PC-9 (cell line): ENCODE results near the gene ARL3. TPM values are rescaled to one million over a fixed set of nuclear protein-coding genes. Genes with fewer than 3 reads are reported as not detected.

Experiments used
- BruUV-seq: library from RNA; stranded (reverse); fragments of 400-500 nt; replicated peaks from 2 replicates; lab custom pipeline; 2021; lab: Mats Ljungman, UMichigan
- CTCF ChIA-PET: fragments of 300-600 bp; sonication (Branson Sonifier 250); formaldehyde crosslinking; loops from one replicate; lab custom pipeline; 2022; ENCODE audit warnings: antibody characterized with exemption; lab: Charles Lee
- POLR2A ChIA-PET: fragments of 300-600 bp; sonication (Branson Sonifier 250); formaldehyde crosslinking; loops from one replicate; lab custom pipeline; 2022; ENCODE audit warnings: antibody characterized with exemption; ENCODE audit not compliant: unreplicated experiment; lab: Charles Lee
- DNase-seq, 2 experiments: peaks; one replicate each; pipeline versions ENCODE4 v3.0.0 to v3.0.0-alpha.2; 2015 to 2022; ENCODE audit warnings: mixed read lengths in 1 of 2
- H2AFZ ChIP-seq: fragments of 200-600 bp; sonication (generic); 2 replicates; pipeline ENCODE4 v1.8.1; 2017; ENCODE audit warnings: antibody characterized with exemption
- H3F3A ChIP-seq: fragments of 200-600 bp; sonication (generic); 2 replicates; pipeline ENCODE4 v1.8.1; 2017; ENCODE audit warnings: antibody characterized with exemption, mild to moderate bottlenecking, low read depth; ENCODE audit not compliant: insufficient read depth
- H3K27ac ChIP-seq: fragments of 200-600 bp; sonication (generic); 2 replicates; pipeline ENCODE4 v1.6.1; 2016; ENCODE audit warnings: mixed run types
- H3K27me3 ChIP-seq: fragments of 200-600 bp; sonication (generic); 2 replicates; pipeline ENCODE4 v1.6.1; 2016; ENCODE audit warnings: low read depth, mixed run types; ENCODE audit not compliant: insufficient read depth
- H3K36me3 ChIP-seq: fragments of 200-600 bp; sonication (generic); 2 replicates; pipeline ENCODE4 v1.6.1; 2016; ENCODE audit warnings: low read depth, mixed run types
- H3K4me1 ChIP-seq: fragments of 200-600 bp; sonication (generic); replicated peaks from 2 replicates; pipeline ENCODE4 v1.6.1; 2016; ENCODE audit warnings: mixed run types; ENCODE audit not compliant: insufficient read depth
- H3K4me2 ChIP-seq: fragments of 200-600 bp; sonication (generic); 2 replicates; pipeline ENCODE4 v1.6.1; 2017; ENCODE audit warnings: mixed run types
- H3K4me3 ChIP-seq: fragments of 200-600 bp; sonication (generic); 2 replicates; pipeline ENCODE4 v1.6.1; 2016; ENCODE audit warnings: mixed run types
- H3K79me2 ChIP-seq: fragments of 200-600 bp; sonication (generic); 2 replicates; pipeline ENCODE4 v1.6.1; 2017; ENCODE audit warnings: low read depth, mixed run types
- H3K9me2 ChIP-seq: fragments of 200-600 bp; sonication (generic); 2 replicates; pipeline ENCODE4 v1.8.1; 2017; ENCODE audit warnings: mild to moderate bottlenecking; ENCODE audit not compliant: insufficient read depth
- H3K9me3 ChIP-seq: fragments of 200-600 bp; sonication (generic); 2 replicates; pipeline ENCODE4 v1.8.1; 2016; ENCODE audit warnings: low read depth; ENCODE audit not compliant: insufficient read depth
- H4K20me1 ChIP-seq: fragments of 200-600 bp; sonication (generic); 2 replicates; pipeline ENCODE4 v1.8.1; 2017; ENCODE audit not compliant: insufficient read depth
- CTCF ChIP-seq: fragments of 200-600 bp; sonication (generic); conservative IDR thresholded peaks from 2 replicates; pipeline ENCODE4 v1.6.1; 2017; ENCODE audit warnings: mixed run types, antibody characterized with exemption, mild to moderate bottlenecking, moderate library complexity
- EZH2 ChIP-seq: fragments of 200-600 bp; sonication (generic); IDR thresholded peaks from 2 replicates; pipeline ENCODE4 v1.8.0; 2017; ENCODE audit warnings: antibody characterized with exemption, low read depth
- intact Hi-C: fragments of 100-400 bp; cut with micrococcal nuclease; formaldehyde crosslinking; loops from one replicate; pipeline ENCODE4 v1.10.0; 2022; ENCODE audit not compliant: unreplicated experiment
- total RNA-seq: library from RNA; stranded (reverse); gene quantifications from 2 replicates; pipeline ENCODE4 v1.2.3, GENCODE V29; 2021

The ARL3 gene
- total RNA-seq, 1 experiment from 2014 or later = 9.7 TPM

GRCh38 chr10:102735065-102735562 is 20.9 kb upstream of the ARL3 start:
- no peak overlapping the region for H3K4me3 ChIP-seq
- no peak overlapping the region for H3K4me2 ChIP-seq
- no peak overlapping the region for H3K27ac ChIP-seq
- ChIA-PET CTCF (no interaction called here), POLR2A (no interaction called here)
- no peak for TF ChIP-seq EZH2
- no peak for TF ChIP-seq CTCF
- no peaks in the 10 kb centered on the region for H3K9me2 ChIP-seq
- H3K27me3 ChIP-seq = no peaks in the 10 kb centered on the region
- H3K4me1 ChIP-seq = no peaks in the 10 kb centered on the region
- H3F3A ChIP-seq = peaks cover 3% of the 10 kb centered on the region; the same call in 1 of the 2 replicates
- H3K36me3 ChIP-seq = no peaks in the 10 kb centered on the region
- no peak for DNase-seq
- BruUV-seq = no TSS peak
- intact Hi-C loops = no loop called here
- H3K79me2 ChIP-seq = no peaks in the 10 kb centered on the region
- H2AFZ ChIP-seq = no peak overlapping the region
- H4K20me1 ChIP-seq = no peaks in the 10 kb centered on the region
- H3K9me3 ChIP-seq = no peaks in the 10 kb centered on the region

GRCh38 chr10:102732661-102733060 is 18.5 kb upstream of the ARL3 start:
- Histone ChIP-seq H3K9me3 (no peaks in the 10 kb centered on the region), H3K27ac (no peak overlapping the region), H3K4me2 (no peak overlapping the region), H3K4me1 (no peaks in the 10 kb centered on the region), H3K27me3 (no peaks in the 10 kb centered on the region), H3K9me2 (no peaks in the 10 kb centered on the region), H3K36me3 (no peaks in the 10 kb centered on the region), H4K20me1 (no peaks in the 10 kb centered on the region), H2AFZ (no peak overlapping the region), H3K79me2 (no peaks in the 10 kb centered on the region), H3F3A (0 out of 2 replicates have a peak, but pooled peaks cover 1% of the 10 kb centered on the region), H3K4me3 (no peak overlapping the region)
- POLR2A ChIA-PET = no interaction called here
- CTCF ChIA-PET = no interaction called here
- DNase-seq = no peak
- intact Hi-C loops = no loop called here
- no TSS peak for BruUV-seq
- TF ChIP-seq CTCF (no peak), EZH2 (no peak)

GRCh38 chr10:102731222-102731800 is 17.1 kb upstream of the ARL3 start:
- H3K4me2 ChIP-seq = no peak overlapping the region
- no peak for TF ChIP-seq EZH2
- TF ChIP-seq CTCF = no peak
- no peaks in the 10 kb centered on the region for H4K20me1 ChIP-seq
- no peaks in the 10 kb centered on the region for H3K27me3 ChIP-seq
- no peak overlapping the region for H3K4me3 ChIP-seq
- no peak overlapping the region for H2AFZ ChIP-seq
- no peaks in the 10 kb centered on the region for H3F3A ChIP-seq
- ChIA-PET POLR2A (interaction anchor here (0.6 kb wide), 1 partner anchor 609 kb away, joined by 11 read pairs; no protein-coding TSS in a partner anchor), CTCF (interaction anchor here (0.6 kb wide), 3 partner anchors 479 to 761 kb away, joined by 4 to 6 read pairs (median 4); no protein-coding TSS in a partner anchor)
- H3K79me2 ChIP-seq = no peaks in the 10 kb centered on the region
- intact Hi-C loops = no loop called here
- no peak overlapping the region for H3K27ac ChIP-seq
- H3K4me1 ChIP-seq = no peaks in the 10 kb centered on the region
- no peaks in the 10 kb centered on the region for H3K9me2 ChIP-seq
- no peak for DNase-seq
- no TSS peak for BruUV-seq
- no peaks in the 10 kb centered on the region for H3K9me3 ChIP-seq
- no peaks in the 10 kb centered on the region for H3K36me3 ChIP-seq
